Astrocyte of the cerebellum (primary cell): Measurements from ENCODE around the gene ATP5MG.
"Not testable (repeated sequence)": the region's sequence is repeated elsewhere in the genome, so short reads cannot be mapped to it uniquely, and the experiment has no call there.

Experiments
- DNase-seq: peaks from one replicate; pipeline ENCODE4 v3.0.0-alpha.2; 2011; ENCODE audit warnings: low read depth
- H3K4me3 ChIP-seq: 2 replicates; pipeline ENCODE4 v1.5.1; 2011; ENCODE audit warnings: mild to moderate bottlenecking, low read depth, low read length, moderate library complexity
- in situ Hi-C: cut with HindIII; loops from 2 replicates; pipeline ENCODE4 v1.10.0; 2017; ENCODE audit warnings: low sequenced_read_pairs
- TF ChIP-seq, protein P1 (sequence below): IDR thresholded peaks from 2 replicates; pipeline ENCODE4 v1.5.1; 2012; ENCODE audit warnings: low read length, low read depth, moderate library complexity, mild to moderate bottlenecking; ENCODE audit errors: missing control alignments

ATP5MG gene

GRCh38 chr11:118401880-118402590 lies 629 bp downstream of the ATP5MG start:
- TF ChIP-seq, protein P1, sequence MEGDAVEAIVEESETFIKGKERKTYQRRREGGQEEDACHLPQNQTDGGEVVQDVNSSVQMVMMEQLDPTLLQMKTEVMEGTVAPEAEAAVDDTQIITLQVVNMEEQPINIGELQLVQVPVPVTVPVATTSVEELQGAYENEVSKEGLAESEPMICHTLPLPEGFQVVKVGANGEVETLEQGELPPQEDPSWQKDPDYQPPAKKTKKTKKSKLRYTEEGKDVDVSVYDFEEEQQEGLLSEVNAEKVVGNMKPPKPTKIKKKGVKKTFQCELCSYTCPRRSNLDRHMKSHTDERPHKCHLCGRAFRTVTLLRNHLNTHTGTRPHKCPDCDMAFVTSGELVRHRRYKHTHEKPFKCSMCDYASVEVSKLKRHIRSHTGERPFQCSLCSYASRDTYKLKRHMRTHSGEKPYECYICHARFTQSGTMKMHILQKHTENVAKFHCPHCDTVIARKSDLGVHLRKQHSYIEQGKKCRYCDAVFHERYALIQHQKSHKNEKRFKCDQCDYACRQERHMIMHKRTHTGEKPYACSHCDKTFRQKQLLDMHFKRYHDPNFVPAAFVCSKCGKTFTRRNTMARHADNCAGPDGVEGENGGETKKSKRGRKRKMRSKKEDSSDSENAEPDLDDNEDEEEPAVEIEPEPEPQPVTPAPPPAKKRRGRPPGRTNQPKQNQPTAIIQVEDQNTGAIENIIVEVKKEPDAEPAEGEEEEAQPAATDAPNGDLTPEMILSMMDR, result no peak
- in situ Hi-C loops, result no loop called here
- peak; percentile 44 for DNase-seq
- H3K4me3 ChIP-seq, result peak overlapping the region; percentile 86

GRCh38 chr11:118402594-118402993 lies 1.2 kb downstream of the ATP5MG start:
- DNase-seq, in situ Hi-C loops: not testable (repeated sequence)
- peak overlapping the region; percentile 86 for H3K4me3 ChIP-seq

DNA sequence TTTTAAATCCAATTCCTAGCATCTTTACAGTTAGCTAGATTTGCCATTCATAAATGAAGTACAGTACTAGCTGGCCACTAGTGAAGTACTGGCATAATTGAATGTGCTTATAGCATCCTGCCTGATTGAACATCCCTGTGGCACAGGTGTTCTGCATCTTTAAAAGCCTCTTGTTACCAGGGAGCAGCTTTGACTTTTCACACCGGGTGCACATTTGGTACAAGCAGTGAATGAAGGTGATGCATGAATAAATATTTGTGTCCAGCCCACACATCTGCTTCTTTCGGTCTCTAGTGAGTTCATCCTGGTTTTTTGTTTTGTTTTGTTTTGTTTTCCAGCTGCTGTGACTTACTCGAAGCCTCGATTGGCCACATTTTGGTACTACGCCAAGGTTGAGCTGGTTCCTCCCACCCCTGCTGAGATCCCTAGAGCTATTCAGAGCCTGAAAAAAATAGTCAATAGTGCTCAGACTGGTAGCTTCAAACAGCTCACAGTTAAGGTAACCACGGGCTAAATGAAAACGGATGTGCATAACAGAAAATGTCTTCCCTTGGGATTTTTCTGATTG lies 5.3 kb downstream of the ATP5MG start:
- no peak overlapping the region for H3K4me3 ChIP-seq
- in situ Hi-C loops, result no loop called here
- peak; percentile 43 for DNase-seq
- TF ChIP-seq, protein P1, result no peak

- in situ Hi-C loops, result no loop called here
These were observed 8.8 kb downstream of the ATP5MG start for GRCh38 chr11:118410055-118410745.

DNA sequence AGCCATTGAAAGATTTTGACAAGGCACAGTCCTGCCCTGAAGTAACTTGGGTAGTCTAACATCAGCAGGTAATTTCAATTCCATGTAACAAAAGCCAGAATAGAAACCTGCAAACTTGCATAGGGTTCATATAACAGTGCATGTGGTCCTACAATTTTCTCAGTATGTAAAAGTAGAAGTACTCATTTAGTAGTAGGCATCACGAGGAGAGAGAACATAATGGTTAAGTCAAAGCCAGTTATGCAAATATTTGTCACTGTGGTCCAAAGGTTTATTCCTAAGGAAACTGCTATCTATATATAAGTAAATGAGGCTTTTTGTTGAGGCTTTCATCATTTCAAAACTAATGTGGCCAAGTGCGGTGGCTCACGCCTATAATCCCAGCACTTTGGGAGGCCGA lies 10.1 kb downstream of the ATP5MG start:
- TF ChIP-seq, protein P1, result no peak
- in situ Hi-C loops, result no loop called here
- DNase-seq, result no peak
- H3K4me3 ChIP-seq, result no peak overlapping the region

More at GRCh38 chr11:118410055-118410745, 8.8 kb downstream of the ATP5MG start:
- H3K4me3 ChIP-seq, result no peak overlapping the region
- DNase-seq, result no peak
- TF ChIP-seq, protein P1, result no peak

DNA sequence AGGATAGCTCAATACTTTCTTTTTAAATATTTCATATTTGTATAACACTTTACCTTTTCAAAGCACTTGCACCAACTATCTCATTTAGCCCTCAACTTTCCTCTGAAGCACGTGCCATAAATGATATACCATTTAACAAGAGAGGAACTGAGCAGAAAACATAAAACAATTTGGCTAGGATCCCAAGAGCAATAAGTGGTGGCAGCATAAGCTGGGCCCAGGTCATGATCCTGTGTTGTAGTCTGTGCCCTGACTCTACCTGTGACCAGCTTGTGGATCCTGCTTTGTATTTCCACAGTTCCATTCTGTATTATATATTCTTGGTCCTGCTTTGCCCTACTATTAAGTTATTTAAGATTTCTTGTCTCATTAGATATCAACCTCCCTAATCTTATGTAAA lies 11.5 kb downstream of the ATP5MG start:
- no peak for DNase-seq
- no peak overlapping the region for H3K4me3 ChIP-seq
- TF ChIP-seq, protein P1, result no peak
- in situ Hi-C loops, result no loop called here
